ENCODE data around the gene CCDC97.
"Not testable (repeated sequence)": the region's sequence is repeated elsewhere in the genome, so short reads cannot be mapped to it uniquely, and the experiment has no call there.

Gene CCDC97

GRCh38 chr19:41363753-41364523 lies 54.0 kb downstream of the CCDC97 start, which contains the start of gene B9D2:
Gene B9D2 (minus strand): TSS chr19:41364149. CDS start chr19:41363519, 630 bp downstream.
- peak; percentile 92 to 97 for DNase-seq (ENCODE audit: low read depth in 2 of 2)

- no peak for DNase-seq (ENCODE audit: low read depth in 2 of 2)
Observed at GRCh38 chr19:41364524-41365391, 54.8 kb downstream of the CCDC97 start.

- DNase-seq (ENCODE audit: low read depth in 2 of 2), result no peak
Observed at GRCh38 chr19:41366089-41366488, 56.1 kb downstream of the CCDC97 start.

- no peak for DNase-seq (ENCODE audit: low read depth in 2 of 2)
Observed at GRCh38 chr19:41367848-41368301, 57.9 kb downstream of the CCDC97 start.

- DNase-seq (ENCODE audit: low read depth in 2 of 2), result no peak
Observed at GRCh38 chr19:41369769-41370168, 59.8 kb downstream of the CCDC97 start.

- DNase-seq (ENCODE audit: low read depth in 2 of 2), result not testable (repeated sequence)
Observed at GRCh38 chr19:41371119-41371518, 61.1 kb downstream of the CCDC97 start.

- no peak for DNase-seq (ENCODE audit: low read depth in 2 of 2)
Observed at GRCh38 chr19:41371541-41371940, 61.6 kb downstream of the CCDC97 start.

- DNase-seq (ENCODE audit: low read depth in 2 of 2), result no peak
Observed at GRCh38 chr19:41372501-41372900, 62.5 kb downstream of the CCDC97 start.

GRCh38 chr19:41373993-41374392 lies 64.0 kb downstream of the CCDC97 start:
- DNase-seq (ENCODE audit: low read depth in 2 of 2), result no peak

All from stimulated activated CD4-positive, alpha-beta T cell treated with anti-CD3 and anti-CD28 coated beads, Interleukin-12 subunit alpha, Interleukin-12 subunit beta, amount 100 ng/mL, for 24 hours (primary cell).